H1 (cell line): Measurements from ENCODE around the gene LKAAEAR1.

Experiments
- ATF2 ChIP-seq: IDR thresholded peaks from 2 replicates; pipeline ENCODE4 v1.6.1; 2012; ENCODE audit warnings: low read length, inconsistent platforms
- ATF3 ChIP-seq: IDR thresholded peaks from 2 replicates; pipeline ENCODE4 v1.6.1; 2011; ENCODE audit warnings: low read depth, mild to moderate bottlenecking, low read length; ENCODE audit not compliant: insufficient read depth
- CHD1 ChIP-seq: IDR thresholded peaks from 2 replicates; pipeline ENCODE4 v1.6.1; 2012; ENCODE audit warnings: low read depth, low read length, improper control_type of control experiment
- CTCF ChIP-seq, 3 experiments: IDR thresholded peaks; 1 replicate in 2 of 3; 2 replicates in 1 of 3; pipeline versions ENCODE4 v1.5.1 to v1.6.1; 2011; ENCODE audit warnings: low read length in 3 of 3, mild to moderate bottlenecking in 3 of 3, inconsistent platforms in 2 of 3, low read depth in 1 of 3, moderate library complexity in 1 of 3; ENCODE audit not compliant: insufficient read depth in 1 of 3; ENCODE audit errors: control extremely low read depth in 1 of 3
- EZH2 ChIP-seq: fragments of 200-600 bp; sonication (generic); IDR thresholded peaks from 2 replicates; pipeline ENCODE4 v1.7.1; 2012; ENCODE audit warnings: low read depth, mild to moderate bottlenecking, moderate library complexity, low read length, inconsistent platforms; ENCODE audit not compliant: severe bottlenecking
- PHF8 ChIP-seq: fragments of 200-600 bp; sonication (generic); conservative IDR thresholded peaks from 2 replicates; pipeline ENCODE4 v1.7.1; 2012; ENCODE audit warnings: low read depth, mild to moderate bottlenecking, inconsistent platforms, low read length, moderate library complexity
- POLR2A ChIP-seq, 2 experiments: IDR thresholded peaks; 1 replicate in 1 of 2; 2 replicates in 1 of 2; pipeline ENCODE4 v1.6.1; 2011; ENCODE audit warnings: low read depth in 2 of 2, low read length in 2 of 2, mild to moderate bottlenecking in 2 of 2; ENCODE audit errors: control extremely low read depth in 1 of 2
- POLR2AphosphoS5 ChIP-seq: IDR thresholded peaks from 2 replicates; pipeline ENCODE4 v1.6.1; 2011; ENCODE audit warnings: low read depth, low read length
- RAD21 ChIP-seq, 2 experiments: IDR thresholded peaks in 1 of 2; conservative IDR thresholded peaks in 1 of 2; 2 replicates each; pipeline ENCODE4 v1.6.1; 2011; ENCODE audit warnings: low read depth in 2 of 2, low read length in 2 of 2, improper control_type of control experiment in 1 of 2, inconsistent platforms in 1 of 2, mild to moderate bottlenecking in 1 of 2, moderate library complexity in 1 of 2
- RFX5 ChIP-seq: IDR thresholded peaks from 2 replicates; pipeline ENCODE4 v1.6.1; 2011; ENCODE audit warnings: low read depth, low read length, improper control_type of control experiment, borderline replicate concordance
- TAF1 ChIP-seq: IDR thresholded peaks from 2 replicates; pipeline ENCODE4 v1.6.1; 2011; ENCODE audit warnings: mild to moderate bottlenecking, low read depth, low read length
- TEAD4 ChIP-seq: IDR thresholded peaks from 2 replicates; pipeline ENCODE4 v1.6.1; 2012; ENCODE audit warnings: low read depth, low read length, inconsistent platforms, mixed read lengths

GRCh38 chr20:64055396-64055892 lies 28.8 kb downstream of the LKAAEAR1 start:
- TF ChIP-seq POLR2AphosphoS5 (no peak), CTCF (IDR thresholded peaks at IDR 0.05; ENCODE audit: control extremely low read depth in 1 of 3, insufficient read depth in 1 of 3, low read depth in 1 of 3, low read length in 3 of 3) (no peak), ATF3 (no peak), PHF8 (no peak), TEAD4 (no peak), CHD1 (no peak), ATF2 (no peak), TAF1 (no peak), POLR2A (IDR thresholded peaks at IDR 0.05; ENCODE audit: control extremely low read depth in 1 of 2, low read depth in 2 of 2, low read length in 2 of 2) (no peak), EZH2 (no peak), RFX5 (no peak), RAD21 (IDR thresholded peaks at IDR 0.05 in 1 of 2, conservative IDR thresholded peaks at IDR 0.05 in 1 of 2; ENCODE audit: low read depth in 2 of 2, low read length in 2 of 2) (no peak)
